ENCODE measurements around the gene KRTAP10-2. TPM values are rescaled to one million over a fixed set of nuclear protein-coding genes. Genes with fewer than 3 reads are reported as not detected.

The KRTAP10-2 gene
- total RNA-seq, 1 experiment from 2014 or later = not detected

GRCh38 chr21:44566403-44566802, 15.1 kb upstream of the KRTAP10-2 start:
- Histone ChIP-seq H3K27me3 (ENCODE audit: insufficient read depth, low read length) (no peaks in the 10 kb centered on the region), H3K79me2 (ENCODE audit: insufficient read depth, low read length) (no peaks in the 10 kb centered on the region), H3K14ac (ENCODE audit: insufficient read depth, low read length) (no peak overlapping the region), H4K8ac (replicated peaks; ENCODE audit: insufficient read length, low read depth, low read length) (no peak overlapping the region), H3T11ph (ENCODE audit: low read length) (no peak overlapping the region), H4K5ac (ENCODE audit: insufficient read length, low read depth, low read length) (no peak overlapping the region), H3K23ac (ENCODE audit: insufficient read length, low read depth, low read length) (no peak overlapping the region), H2BK12ac (ENCODE audit: insufficient read length, low read depth, low read length) (no peak overlapping the region), H2BK15ac (ENCODE audit: low read depth, low read length) (no peak overlapping the region), H2BK5ac (ENCODE audit: insufficient read length, low read length) (no peak overlapping the region), H3K4ac (ENCODE audit: low read depth, low read length) (no peak overlapping the region), H2BK20ac (ENCODE audit: low read depth, low read length, poor library complexity, severe bottlenecking) (no peak overlapping the region), H3K23me2 (ENCODE audit: insufficient read length, low read depth, low read length, poor library complexity, severe bottlenecking) (no peaks in the 10 kb centered on the region), H2AFZ (ENCODE audit: low read length) (no peak overlapping the region), H3K79me1 (ENCODE audit: insufficient read depth, low read depth, low read length, poor library complexity, severe bottlenecking) (no peaks in the 10 kb centered on the region), H3K4me1 (ENCODE audit: insufficient read depth, low read length) (no peaks in the 10 kb centered on the region), H3K56ac (ENCODE audit: insufficient read length, low read depth, low read length) (no peak overlapping the region), H2AK5ac (ENCODE audit: insufficient read length, low read length) (no peak overlapping the region), H4K91ac (ENCODE audit: insufficient read length, low read depth, low read length) (no peak overlapping the region), H4K20me1 (ENCODE audit: control insufficient read depth, insufficient read depth, insufficient read length) (no peaks in the 10 kb centered on the region), H2BK120ac (ENCODE audit: low read depth, low read length, poor library complexity, severe bottlenecking) (no peak overlapping the region), H3K9ac (ENCODE audit: extremely low read depth, insufficient read length, low read length) (no peak overlapping the region), H3K4me2 (ENCODE audit: insufficient read depth, insufficient read length, low read length) (no peak overlapping the region), H3K27ac (ENCODE audit: insufficient read length, low read depth, low read length) (no peak overlapping the region), H3K9me3 (ENCODE audit: control insufficient read depth, low read depth, low read length) (no peaks in the 10 kb centered on the region), H3K18ac (ENCODE audit: insufficient read length, low read depth, low read length) (no peak overlapping the region)
- Mint-ChIP-seq H3K27ac (no peak overlapping the region), H3K4me1 (no peaks in the 10 kb centered on the region), H3K4me3 (no peak overlapping the region), H3K27me3 (ENCODE audit: low read depth) (peaks cover 11% of the 10 kb centered on the region), H3K36me3 (ENCODE audit: insufficient read depth in 1 of 3, low read depth in 3 of 3) (peaks cover 0 to 10% (median 0%) of the 10 kb centered on the region in 3 experiments; a peak in 4 of 7 replicates), H3K9me3 (peaks cover 11 to 12% of the 10 kb centered on the region in 2 experiments)
- WGBS (ENCODE audit: extremely low coverage, insufficient read length, low lambda C conversion rate) = no CpG with 5 or more reads among the region's 1 CpG
- DNase-seq = no peak
- TF ChIP-seq CTCF (conservative IDR thresholded peaks at IDR 0.05) = no peak
